ENCODE data around the gene SLC39A8.

The SLC39A8 gene

DNA sequence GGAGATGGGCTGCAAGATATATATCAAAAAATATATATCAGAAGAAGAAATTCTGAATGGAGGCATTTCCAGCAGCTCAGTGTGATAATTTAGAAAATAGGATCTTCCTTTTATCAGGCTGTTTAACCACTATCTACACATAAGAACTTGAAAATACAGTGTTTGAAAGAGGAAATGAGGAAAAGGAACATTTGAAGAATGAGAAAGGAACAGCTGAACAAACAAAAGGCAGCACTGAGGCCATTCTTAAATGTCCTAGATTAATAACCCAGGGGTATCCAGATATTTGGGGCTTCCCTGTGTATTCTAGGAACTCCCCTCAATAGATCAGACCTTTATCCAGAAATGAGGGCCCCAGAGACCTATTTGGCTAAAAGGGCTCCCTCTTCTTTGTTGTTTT lies 4.1 kb downstream of the SLC39A8 start:
- DNase-seq (ENCODE audit: low read depth in 3 of 3, low spot score in 1 of 3): no peak

DNA sequence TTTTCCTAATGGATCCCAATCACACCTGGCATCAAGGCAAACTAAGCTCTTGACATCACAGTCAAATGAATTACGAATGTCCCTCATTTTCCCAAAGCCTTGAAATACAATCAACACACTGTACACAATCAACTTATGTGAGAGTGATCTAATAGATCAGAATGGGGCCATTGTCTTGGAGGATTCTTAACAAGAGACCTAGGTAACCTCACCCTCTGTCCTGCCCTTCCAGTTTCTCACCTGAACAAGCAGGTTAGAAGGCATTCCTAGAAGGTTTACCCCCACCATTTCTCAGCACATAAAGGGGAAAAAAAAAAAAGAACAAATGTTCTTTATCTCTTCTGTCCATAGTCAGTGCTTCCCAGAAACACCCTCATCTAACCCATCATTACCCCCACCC lies 6.3 kb downstream of the SLC39A8 start:
- DNase-seq (ENCODE audit: low read depth in 3 of 3, low spot score in 1 of 3): no peak

DNA sequence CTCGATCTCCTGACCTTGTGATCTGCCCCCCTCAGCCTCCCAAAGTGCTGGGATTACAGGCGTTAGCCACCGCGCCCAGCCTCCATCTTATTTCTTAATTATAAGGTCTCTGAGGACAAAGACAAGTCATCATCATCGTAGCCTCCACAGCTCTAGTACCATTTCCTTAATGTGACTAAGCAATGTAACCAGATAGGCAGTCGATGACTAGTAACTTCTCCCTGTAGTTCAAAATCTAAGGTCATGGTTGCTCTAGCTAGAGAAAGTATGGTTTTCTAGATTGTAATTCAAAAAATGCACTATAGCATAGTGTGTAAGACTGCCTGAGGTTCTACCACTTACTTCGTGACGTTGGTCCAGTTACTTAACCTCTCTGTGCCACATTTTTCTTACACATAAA lies 6.9 kb downstream of the SLC39A8 start:
- no peak for DNase-seq (ENCODE audit: low read depth in 3 of 3, low spot score in 1 of 3)

DNA sequence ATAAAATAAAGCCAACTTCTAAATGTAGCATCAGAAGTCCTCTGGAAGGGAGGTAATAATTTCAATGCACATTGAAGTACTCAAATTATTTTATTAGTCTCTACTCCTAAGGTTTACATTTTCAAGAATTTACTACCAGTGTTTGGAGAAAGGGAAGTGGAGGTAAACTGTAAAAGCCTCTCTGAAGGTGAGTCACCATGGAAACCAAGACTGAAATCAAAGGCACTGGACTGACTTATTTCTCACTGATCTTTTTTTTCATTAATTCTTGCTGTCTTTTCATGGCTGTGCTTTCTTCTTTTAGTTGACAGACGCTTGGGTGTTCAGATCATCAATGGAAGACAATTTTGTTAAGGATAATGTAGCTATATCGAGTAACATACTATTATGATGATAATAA lies 9.7 kb downstream of the SLC39A8 start:
- DNase-seq (ENCODE audit: low read depth in 3 of 3, low spot score in 1 of 3): no peak

DNA sequence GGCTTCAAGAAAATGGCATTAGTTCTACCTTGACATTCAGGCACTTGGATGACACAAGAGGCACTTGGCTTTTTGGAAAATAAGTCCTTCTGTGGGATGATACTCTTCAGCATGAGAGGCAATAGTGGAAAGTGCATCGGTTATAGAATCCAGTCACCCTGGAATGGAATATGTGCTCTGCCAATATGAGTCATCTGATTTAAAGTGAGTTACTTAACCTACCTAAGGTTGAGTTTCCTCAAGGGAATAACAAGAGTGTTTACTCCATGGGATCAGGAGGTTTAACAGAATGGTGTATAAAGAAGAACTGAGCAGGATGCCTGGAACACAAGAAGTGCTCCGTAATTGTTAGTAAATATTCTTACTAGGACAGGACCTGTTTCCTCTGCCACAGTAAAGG lies 10.7 kb downstream of the SLC39A8 start:
- no peak for DNase-seq (ENCODE audit: low read depth in 3 of 3, low spot score in 1 of 3)

DNA sequence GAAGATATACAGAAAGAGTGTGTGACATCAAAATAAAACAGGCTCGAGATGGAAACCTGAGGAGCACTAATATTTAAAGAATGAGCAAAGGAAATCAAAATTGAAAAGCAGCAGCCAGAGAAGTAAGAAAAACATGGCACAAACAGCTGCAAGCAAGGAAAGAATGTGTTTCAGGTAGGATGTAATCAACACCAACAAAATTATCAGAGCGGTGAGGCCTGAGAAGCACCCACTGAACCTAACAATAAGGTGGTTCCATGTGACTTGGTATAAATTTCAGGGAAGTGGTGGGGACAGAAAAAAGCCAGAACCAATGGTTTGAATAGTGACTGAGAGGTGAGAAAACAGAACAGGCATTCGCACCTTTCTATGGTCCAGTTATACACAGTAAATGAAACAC lies 11.5 kb downstream of the SLC39A8 start:
- no peak for DNase-seq (ENCODE audit: low read depth in 3 of 3, low spot score in 1 of 3)

DNA sequence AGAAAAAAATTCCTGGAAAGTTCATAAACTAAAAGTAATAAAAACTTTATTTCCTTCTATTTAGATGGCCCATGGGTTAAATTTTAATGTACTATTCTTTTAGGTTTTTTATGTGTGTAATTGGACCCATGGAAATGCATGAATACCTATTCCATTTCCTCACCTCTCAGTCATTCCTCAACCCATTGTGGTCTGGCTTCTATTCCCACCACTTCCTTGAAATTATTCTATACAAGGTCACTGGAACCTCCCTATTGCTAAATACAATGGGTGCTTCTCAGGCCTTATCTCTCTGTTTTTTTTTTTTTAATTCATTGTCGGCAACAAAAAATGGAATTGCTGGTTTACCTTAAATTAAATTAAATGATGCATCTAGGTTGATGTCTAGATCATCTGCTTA lies 17.2 kb downstream of the SLC39A8 start:
- no peak for DNase-seq (ENCODE audit: low read depth in 3 of 3, low spot score in 1 of 3)

DNA sequence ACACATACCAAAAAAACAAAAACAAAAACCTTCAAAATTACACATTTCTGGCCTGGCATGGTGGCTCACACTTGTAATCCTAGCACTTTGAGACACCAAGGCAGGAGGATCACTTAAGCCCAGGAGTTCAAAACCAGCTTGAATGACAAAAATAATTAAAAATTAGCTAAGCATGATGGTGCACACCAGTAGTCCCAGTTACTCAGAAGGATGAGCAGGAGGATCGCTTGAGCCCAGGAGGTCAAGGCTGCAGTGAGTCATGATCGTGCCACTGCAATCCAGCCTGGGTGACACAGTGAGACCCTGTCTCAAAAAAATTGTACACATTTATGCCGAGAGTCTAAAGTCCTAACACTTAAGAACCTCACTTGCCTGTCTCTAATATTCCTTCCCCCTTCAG lies 18.3 kb downstream of the SLC39A8 start:
- DNase-seq (ENCODE audit: low read depth in 3 of 3, low spot score in 1 of 3): no peak

DNA sequence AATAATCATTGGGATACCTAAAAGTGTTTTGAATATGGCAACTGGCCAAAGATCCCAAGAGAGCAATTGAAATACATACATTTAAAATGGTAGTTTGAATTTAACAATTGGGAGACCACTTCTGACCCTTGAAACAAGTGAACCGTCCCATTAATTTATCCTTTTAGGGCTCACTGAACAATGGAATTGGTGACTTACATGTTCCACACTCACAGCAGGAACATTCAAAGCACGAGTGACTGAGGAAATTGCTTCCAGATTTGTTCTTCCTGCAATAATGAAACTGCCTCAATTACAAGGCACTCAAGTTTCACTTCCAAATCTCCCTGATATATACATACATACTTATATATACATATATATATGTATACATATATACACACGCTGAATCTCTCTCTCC lies 20.6 kb downstream of the SLC39A8 start:
- no peak for DNase-seq (ENCODE audit: low read depth in 3 of 3, low spot score in 1 of 3)

DNA sequence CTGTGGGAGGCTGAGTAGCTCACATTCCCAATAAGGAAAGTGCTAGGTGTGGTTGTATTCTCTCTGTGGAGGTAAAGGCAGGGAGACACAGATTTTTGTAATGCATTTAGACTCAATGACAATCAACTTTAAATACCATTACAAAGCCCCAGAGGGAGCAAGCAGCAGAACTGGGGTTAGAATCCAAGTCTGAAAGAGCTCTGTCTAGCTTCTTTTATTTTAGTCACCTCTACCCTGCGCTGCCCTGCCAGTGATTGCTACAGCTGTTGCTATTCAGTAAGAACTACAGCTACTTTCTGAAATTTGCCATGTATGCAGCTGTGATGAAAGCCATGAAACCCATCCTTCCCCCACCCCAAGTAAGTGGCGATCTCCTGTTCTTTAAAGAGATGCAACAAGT lies 22.5 kb downstream of the SLC39A8 start:
- DNase-seq (ENCODE audit: low read depth in 3 of 3, low spot score in 1 of 3): no peak

DNA sequence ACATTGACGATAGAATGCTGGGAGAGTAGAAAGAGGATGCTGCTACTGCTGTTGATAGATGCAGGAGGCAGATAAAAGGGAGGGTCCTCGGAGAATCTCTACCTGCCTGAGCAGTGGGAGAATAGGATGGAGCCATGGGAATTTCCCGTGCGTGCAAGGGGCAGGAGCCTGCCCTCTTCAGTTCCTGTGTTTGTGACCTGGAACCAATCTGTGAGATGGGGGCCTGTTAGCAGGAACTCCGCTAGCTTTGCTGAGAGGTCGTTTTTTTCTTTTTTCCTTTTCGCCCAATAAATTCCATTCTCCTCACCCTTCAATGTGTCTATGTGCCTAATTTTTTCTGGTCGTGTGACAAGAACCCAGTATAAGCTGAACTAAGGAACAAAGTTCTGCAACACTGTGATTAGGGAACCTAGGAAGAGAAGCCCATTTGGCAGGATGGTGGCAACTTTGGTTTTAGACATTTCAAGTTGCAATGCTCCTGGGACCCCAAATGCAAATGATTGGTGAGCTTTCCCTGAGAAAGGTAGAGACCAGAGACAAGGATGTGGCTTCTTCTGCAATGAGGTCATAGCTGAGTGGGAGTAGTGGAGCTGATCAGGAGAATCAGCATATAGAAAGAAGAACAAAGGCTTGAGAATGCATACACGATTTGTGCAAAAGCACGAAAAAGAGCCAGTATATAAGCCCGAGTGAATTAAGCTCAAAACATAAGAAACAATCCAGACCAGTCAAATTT lies 23.9 kb downstream of the SLC39A8 start:
- DNase-seq (ENCODE audit: low read depth in 3 of 3, low spot score in 1 of 3): no peak

DNA sequence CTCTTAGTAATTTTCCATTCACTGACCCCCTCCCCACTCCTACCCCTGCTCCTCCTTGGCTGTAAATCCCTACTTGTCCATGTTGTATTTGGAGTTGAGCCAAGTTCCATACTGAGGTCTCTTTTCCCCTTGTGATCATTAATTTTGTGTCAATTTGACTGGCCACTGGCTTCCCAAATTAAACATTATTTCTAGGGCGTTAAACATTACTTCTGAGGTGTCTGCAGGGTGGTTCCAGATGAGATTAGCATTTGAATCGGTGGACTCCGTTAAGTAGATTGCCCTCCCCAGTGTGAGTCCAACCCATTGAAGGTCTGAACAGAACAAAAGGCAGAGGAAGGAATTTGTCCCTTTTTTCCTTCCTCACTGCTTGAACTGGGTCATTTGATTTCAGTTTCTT lies 25.7 kb downstream of the SLC39A8 start:
- DNase-seq (ENCODE audit: low read depth in 3 of 3, low spot score in 1 of 3): no peak

DNA sequence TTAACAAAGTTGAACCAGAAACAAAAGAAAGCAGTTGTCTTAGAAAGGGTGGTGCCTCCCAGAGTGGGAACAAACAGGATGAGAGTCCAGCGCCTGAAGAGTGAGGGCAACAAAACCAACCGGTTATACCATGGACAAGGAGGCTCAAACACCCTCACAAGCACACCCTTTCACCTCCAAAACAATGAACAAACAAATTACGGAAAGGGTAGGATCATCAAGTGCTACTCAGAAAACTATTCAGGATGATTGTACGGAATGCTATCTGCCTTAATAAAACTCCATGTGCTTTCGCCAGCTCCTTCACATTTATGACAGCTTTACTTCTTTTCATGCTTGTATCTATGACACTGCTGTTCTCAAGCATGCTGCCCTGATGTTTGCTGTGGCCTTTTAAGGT lies 26.8 kb downstream of the SLC39A8 start:
- DNase-seq (ENCODE audit: low read depth in 3 of 3, low spot score in 1 of 3): no peak

DNA sequence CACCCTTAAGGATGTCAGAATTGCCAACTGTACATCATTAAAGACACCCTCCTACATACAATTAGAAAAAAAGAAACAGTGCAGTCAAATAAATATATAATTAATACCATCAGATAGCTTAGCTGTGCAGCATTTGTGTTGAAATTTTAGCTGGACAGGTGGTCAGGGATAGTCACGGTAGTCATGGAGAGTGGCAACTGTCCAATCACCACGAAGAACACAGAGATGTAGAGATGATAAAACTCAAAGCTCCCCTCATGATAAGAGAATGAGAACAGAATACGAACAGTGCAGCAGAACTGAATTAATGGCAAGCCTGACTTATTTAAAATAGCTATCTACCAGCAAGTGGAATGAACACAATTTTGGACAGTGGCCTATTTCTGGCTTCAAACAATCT lies 27.2 kb downstream of the SLC39A8 start:
- no peak for DNase-seq (ENCODE audit: low read depth in 3 of 3, low spot score in 1 of 3)

DNA sequence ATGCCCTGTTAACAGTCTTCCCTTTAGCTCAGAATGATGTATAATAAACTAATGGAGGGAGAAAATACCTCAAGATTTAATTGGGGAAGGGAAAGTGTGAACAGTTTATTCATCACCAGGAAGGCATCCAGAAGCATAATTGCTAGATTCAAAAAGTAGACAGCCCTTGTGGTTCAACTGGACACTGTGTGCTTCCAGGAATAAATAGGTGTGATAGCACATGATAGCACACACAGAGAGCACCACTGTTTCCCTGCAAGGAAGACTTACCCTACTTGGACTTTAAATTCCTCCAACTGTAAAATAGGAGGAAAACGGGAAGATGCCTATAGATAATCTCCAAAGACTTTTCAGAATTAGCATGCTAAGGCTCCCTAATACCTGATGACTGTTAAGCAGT lies 27.8 kb downstream of the SLC39A8 start:
- DNase-seq (ENCODE audit: low read depth in 3 of 3, low spot score in 1 of 3): no peak

DNA sequence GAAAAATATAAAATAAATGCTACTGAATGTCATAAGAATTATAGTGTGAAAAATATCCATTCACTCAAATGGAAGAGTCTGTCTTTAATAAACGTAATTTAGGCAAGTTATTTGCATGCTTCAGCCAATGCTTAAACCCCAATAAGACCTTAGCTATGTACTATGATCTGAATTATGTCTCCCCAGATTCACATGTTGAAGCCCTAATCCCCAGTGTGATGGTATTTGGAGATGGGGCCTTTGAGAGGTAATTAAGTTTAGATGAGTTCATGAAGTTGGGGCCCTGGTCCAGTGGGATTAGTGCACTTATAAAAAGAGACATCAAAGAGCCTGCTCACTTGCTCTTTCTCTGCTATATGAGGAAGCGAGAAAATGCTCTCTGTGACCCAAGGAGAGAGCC lies 28.7 kb downstream of the SLC39A8 start:
- DNase-seq (ENCODE audit: low read depth in 3 of 3, low spot score in 1 of 3): no peak

DNA sequence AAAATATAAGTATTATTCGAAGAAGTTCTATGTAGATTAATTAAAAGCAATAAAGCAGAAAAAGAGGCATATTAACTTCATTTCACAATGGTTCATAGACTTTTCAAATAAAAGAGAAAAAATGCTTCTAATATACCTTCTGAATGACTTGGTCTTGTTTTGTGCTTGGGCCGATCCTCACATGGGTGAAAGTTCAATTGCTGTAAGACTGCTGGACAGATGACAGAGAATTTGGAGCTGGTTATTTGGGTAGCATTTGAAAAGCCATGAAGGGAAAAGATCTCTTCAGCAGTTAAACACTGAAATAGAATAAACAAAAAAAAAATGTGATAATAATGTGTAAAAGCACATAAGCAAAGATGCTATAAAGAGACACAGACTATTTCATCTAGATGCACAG lies 29.8 kb downstream of the SLC39A8 start:
- no peak for DNase-seq (ENCODE audit: low read depth in 3 of 3, low spot score in 1 of 3)

DNA sequence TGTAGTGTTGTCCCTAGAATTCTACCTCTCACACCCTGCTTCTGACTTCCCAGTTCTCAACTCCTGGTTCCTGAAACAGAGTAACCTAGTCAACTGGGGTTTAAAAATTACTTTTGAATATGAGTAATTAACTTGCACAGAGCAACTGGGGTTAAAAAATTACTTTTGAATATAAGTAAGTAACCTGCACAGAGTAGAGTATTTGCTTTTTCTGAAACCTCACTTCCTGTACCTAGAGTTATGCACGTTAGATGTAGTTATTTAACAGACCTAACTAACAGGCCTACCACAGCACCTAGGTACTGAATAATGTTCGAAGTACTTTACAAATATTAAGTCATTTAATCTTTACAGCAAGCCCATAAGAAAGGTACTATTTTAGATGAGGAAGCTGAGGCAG lies 32.9 kb downstream of the SLC39A8 start:
- DNase-seq (ENCODE audit: low read depth in 3 of 3, low spot score in 1 of 3): no peak

DNA sequence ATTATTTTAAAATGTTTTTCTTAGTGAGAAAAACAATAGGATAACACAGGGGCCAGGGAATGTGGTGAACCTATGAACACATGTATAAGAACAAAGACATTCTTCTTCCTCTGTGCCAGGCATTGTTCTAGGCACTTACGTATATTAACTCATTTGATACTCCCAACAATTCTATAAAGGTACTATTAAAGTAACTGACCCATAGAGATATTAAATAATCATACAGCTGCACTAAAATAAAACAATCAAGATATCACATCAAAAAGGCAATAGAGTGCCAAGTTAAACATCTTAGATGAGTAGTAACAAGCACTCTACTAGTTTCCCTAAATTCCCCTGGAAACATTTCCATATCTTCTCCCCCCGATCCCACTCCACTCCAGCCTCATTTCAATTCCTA lies 33.4 kb downstream of the SLC39A8 start:
- DNase-seq (ENCODE audit: low read depth in 3 of 3, low spot score in 1 of 3): no peak

DNA sequence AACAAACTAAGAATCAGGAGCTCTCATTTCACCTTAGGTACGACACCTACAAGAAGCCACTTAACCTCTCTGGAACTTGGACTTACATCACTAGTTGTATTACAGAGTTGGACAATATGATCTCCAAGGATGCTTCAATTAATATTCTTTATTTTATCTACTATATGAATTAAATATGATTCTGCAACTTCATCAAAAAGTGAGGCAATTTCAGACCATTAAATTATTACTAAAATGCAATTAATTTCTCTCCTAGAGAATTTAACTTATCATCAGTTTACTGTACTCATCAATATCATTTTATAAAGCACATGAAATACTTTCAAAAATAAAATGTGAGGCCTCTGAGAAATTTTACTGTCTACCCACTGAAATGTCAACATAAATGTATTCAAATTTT lies 33.9 kb downstream of the SLC39A8 start:
- no peak for DNase-seq (ENCODE audit: low read depth in 3 of 3, low spot score in 1 of 3)

DNA sequence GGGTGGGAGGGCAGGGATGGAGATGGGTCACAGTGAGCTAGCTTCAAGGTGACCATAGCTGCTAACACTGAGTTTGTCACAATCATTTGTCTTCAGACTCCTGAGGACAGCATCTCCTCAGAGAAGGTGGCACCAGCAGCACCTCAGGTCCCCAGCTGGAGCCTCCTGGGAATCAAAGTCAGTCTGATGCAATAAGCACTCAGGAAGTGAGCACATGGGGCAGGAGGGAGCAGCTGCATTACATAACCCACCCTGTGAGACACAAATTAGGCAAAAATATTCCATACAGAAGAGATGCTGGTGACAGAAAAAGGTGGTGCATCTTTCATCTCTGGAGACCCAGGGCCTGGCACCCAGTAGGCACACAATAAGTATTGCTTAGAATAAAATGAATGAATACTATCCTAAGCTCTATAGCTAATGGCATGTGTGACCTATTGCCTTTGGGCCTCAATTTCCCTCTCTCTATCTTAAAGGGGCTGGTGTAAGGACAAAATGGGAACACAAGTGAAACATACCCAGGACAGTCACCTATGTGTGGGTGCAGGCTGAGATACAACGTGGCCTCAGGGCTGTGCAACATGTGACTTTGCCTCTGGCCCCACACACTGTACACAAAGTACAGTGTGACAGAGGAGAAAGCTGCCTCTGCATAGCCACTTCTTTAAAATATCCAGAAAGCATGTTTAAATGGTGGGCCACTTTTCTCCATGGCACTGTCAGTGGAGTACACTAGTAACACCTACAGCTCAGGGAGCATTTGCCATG lies 37.1 kb downstream of the SLC39A8 start:
- DNase-seq (ENCODE audit: low read depth in 3 of 3, low spot score in 1 of 3): no peak

DNA sequence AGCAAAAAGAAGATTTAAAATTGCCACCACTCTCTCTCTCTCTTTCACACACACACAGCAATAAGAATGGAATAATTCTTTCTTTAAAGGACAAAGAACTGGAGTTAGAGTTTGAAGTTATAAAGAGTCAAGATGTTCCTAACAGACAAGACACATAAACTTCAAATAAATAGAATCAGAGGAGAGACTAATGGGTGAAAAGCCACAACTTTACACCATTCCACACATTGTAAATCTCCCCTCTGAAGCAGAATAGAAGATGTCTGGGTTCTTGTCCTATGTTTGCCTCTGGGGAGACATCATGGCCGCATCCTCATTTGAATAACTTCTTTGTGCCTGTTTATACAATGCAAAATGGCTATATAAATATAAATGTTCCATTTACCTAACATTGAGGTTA lies 39.6 kb downstream of the SLC39A8 start:
- DNase-seq (ENCODE audit: low read depth in 3 of 3, low spot score in 1 of 3): no peak

DNA sequence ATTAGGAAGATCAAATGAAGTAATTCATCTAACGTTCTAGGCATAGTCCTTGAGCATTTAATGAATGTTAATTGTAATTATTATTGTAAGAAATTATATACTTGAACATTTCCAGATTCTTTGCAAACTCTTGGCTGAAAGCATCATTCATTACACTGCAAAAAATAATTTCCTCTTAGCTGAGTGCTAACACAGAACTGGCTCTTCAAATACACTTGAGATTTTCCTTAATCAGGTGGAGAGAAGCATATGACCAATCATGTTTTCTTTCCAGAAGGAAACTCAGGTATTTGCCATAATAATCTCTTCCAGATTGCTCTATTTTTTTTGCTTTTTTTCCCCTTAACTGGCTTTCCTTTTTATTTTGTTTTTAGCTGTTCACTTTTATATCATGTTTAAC lies 42.5 kb downstream of the SLC39A8 start:
- no peak for DNase-seq (ENCODE audit: low read depth in 3 of 3, low spot score in 1 of 3)
